Brain microvascular endothelial cell (primary cell): Measurements from ENCODE around the gene ZCCHC14.
"Not testable (repeated sequence)": the region's sequence is repeated elsewhere in the genome, so short reads cannot be mapped to it uniquely, and the experiment has no call there.

Experiments
- DNase-seq: peaks from one replicate; pipeline ENCODE4 v3.0.0-alpha.2; 2020
- H3K27ac ChIP-seq: fragments of 250-450 bp; sonication (Bioruptor Pico); 2 replicates; pipeline ENCODE4 v1.5.1; 2020; ENCODE audit warnings: mild to moderate bottlenecking, moderate library complexity
- H3K27me3 ChIP-seq: fragments of 250-450 bp; sonication (Bioruptor Pico); replicated peaks from 2 replicates; pipeline ENCODE4 v1.5.1; 2020; ENCODE audit warnings: mild to moderate bottlenecking
- H3K36me3 ChIP-seq: fragments of 250-450 bp; sonication (Bioruptor Pico); replicated peaks from 2 replicates; pipeline ENCODE4 v1.5.1; 2020; ENCODE audit warnings: mild to moderate bottlenecking
- H3K4me3 ChIP-seq: 2 replicates; pipeline ENCODE4 v1.5.1; 2011; ENCODE audit warnings: low read depth, mild to moderate bottlenecking, control low read depth, low read length, moderate library complexity
- CTCF ChIP-seq: IDR thresholded peaks from 2 replicates; pipeline ENCODE4 v1.5.1; 2011; ENCODE audit warnings: low read depth, mild to moderate bottlenecking, moderate library complexity, low read length, control low read depth, inconsistent platforms; ENCODE audit errors: missing control alignments
- in situ Hi-C: cut with HindIII; loops from 2 replicates; pipeline ENCODE4 v1.10.0; 2017; ENCODE audit warnings: low sequenced_read_pairs, low pct_ligation_motif_present

Gene ZCCHC14

GRCh38 chr16:87392821-87393679 is 99.8 kb downstream of the ZCCHC14 start:
- Histone ChIP-seq H3K4me3 (peak overlapping the region; percentile 85), H3K36me3 (no peaks in the 10 kb centered on the region), H3K27ac (peak overlapping the region; percentile 90), H3K27me3 (no peaks in the 10 kb centered on the region)
- in situ Hi-C loops: no loop called here
- DNase-seq: no peak
- peak; percentile 49 for TF ChIP-seq CTCF

- no peak for TF ChIP-seq CTCF
- H3K4me3 ChIP-seq: peak within 1 kb of the TSS; percentile 85
- in situ Hi-C loops: no loop called here
- peak; percentile 93 for DNase-seq
- H3K27me3 ChIP-seq: no peaks in the 10 kb centered on the region
- peak within 1 kb of the TSS; percentile 90 for H3K27ac ChIP-seq
- no peaks in the 10 kb centered on the region for H3K36me3 ChIP-seq
Measured at GRCh38 chr16:87391950-87392820, 100.6 kb downstream of the ZCCHC14 start, which contains the start of gene MAP1LC3B. MAP1LC3B (plus strand) TSS chr16:87392336; CDS start chr16:87392428, 92 bp downstream.

- DNase-seq: no peak
- H3K27me3 ChIP-seq: no peaks in the 10 kb centered on the region
- in situ Hi-C loops: no loop called here
- H3K4me3 ChIP-seq: peak overlapping the region; percentile 69
- H3K36me3 ChIP-seq: no peaks in the 10 kb centered on the region
- H3K27ac ChIP-seq: peak overlapping the region; percentile 90
- no peak for TF ChIP-seq CTCF
Measured at GRCh38 chr16:87391324-87391949, 101.4 kb downstream of the ZCCHC14 start.

GRCh38 chr16:87390641-87391323 is 102.0 kb downstream of the ZCCHC14 start:
- H3K27ac ChIP-seq: no peak overlapping the region
- TF ChIP-seq CTCF: no peak
- in situ Hi-C loops: no loop called here
- H3K27me3 ChIP-seq: no peaks in the 10 kb centered on the region
- no peak for DNase-seq
- no peak overlapping the region for H3K4me3 ChIP-seq
- no peaks in the 10 kb centered on the region for H3K36me3 ChIP-seq

GRCh38 chr16:87389914-87390313 is 102.9 kb downstream of the ZCCHC14 start:
- H3K27ac ChIP-seq, in situ Hi-C loops, H3K27me3 ChIP-seq, H3K4me3 ChIP-seq, DNase-seq, H3K36me3 ChIP-seq: not testable (repeated sequence)
